Measurements from ENCODE around the gene RCAN2. TPM values are rescaled to one million over a fixed set of nuclear protein-coding genes. Genes with fewer than 3 reads are reported as not detected.

The RCAN2 gene
- total and polyA plus RNA-seq, 9 of the 15 experiments (the other 6 are each of a cell fraction or from before 2014, with no cell fraction given), result 0.04 TPM; not detected in 8

DNA sequence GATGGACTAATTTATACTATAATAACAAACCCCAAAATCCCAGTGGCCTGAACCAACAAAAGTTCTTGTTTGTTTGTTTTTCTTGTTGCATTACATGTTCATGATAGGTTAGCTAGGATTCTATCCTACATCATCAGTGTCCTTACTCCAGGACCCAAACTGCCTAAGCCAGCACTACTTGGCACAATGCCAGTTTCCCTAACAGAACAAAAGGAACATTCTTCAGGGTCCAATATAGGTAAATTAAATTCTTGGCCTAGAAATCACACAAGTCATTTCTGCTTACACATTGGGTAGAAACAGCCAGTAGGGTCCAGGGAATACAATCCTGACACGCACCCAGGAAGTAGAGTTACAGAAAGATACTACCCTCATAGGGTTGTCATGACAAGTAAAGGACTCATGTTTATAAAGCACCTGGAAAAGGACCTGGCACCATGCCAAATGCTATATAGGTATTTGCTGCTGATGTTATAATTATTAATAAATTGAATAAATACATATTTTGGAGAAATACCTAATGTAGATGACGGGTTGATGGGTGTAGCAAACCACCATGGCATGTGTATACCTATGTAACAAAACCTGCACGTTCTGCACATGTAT is 38.8 kb downstream of the RCAN2 start (continued):
- TF ChIP-seq, protein P1, sequence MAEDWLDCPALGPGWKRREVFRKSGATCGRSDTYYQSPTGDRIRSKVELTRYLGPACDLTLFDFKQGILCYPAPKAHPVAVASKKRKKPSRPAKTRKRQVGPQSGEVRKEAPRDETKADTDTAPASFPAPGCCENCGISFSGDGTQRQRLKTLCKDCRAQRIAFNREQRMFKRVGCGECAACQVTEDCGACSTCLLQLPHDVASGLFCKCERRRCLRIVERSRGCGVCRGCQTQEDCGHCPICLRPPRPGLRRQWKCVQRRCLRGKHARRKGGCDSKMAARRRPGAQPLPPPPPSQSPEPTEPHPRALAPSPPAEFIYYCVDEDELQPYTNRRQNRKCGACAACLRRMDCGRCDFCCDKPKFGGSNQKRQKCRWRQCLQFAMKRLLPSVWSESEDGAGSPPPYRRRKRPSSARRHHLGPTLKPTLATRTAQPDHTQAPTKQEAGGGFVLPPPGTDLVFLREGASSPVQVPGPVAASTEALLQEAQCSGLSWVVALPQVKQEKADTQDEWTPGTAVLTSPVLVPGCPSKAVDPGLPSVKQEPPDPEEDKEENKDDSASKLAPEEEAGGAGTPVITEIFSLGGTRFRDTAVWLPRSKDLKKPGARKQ (CRISPR knock-in tag; IDR thresholded peaks at IDR 0.05), result no peak
- no peak for TF ChIP-seq CBX8 (IDR thresholded peaks at IDR 0.05; ENCODE audit: borderline replicate concordance, extremely low read depth, low read depth, low read length, poor library complexity, severe bottlenecking)
- TF ChIP-seq NR2F6 (CRISPR knock-in tag; IDR thresholded peaks at IDR 0.05), result no peak
- no peak for TF ChIP-seq RBM17 (IDR thresholded peaks at IDR 0.05; ENCODE audit: borderline replicate concordance, low read depth, low read length)

DNA sequence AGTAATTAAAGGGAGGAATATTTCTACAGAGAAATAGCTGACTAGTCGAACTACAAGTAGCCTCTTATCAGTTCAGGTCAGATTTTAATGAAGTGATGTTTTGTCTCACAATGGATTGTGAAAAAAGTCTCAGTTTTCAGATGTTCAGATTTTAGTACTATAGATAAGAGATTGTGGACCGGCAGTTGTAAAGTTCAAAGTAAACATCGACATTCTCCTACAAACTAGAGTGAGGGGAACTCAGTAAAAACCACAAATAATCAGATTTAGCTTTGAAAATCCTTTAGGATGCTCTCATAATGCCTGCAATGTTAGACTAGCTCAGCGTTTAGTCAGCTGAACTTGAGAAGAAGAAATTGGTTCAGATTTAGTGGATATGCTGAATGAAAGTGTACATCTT is 39.9 kb downstream of the RCAN2 start:
- no peak overlapping the region for H2AFZ ChIP-seq (ENCODE audit: low read depth, low read length)
- H3K27ac ChIP-seq (ENCODE audit: extremely low read depth, low read depth, low read length), result no peak overlapping the region
- no peak overlapping the region for H3K4me3 ChIP-seq
- no peak overlapping the region for H3K9ac ChIP-seq (ENCODE audit: insufficient read depth in 1 of 2, low read depth in 2 of 2, low read length in 2 of 2)
- ATAC-seq, result no peak
- peak; percentile 31; the same call in 1 of the 2 replicates for TF ChIP-seq TAL1 (IDR thresholded peaks at IDR 0.05)
- no peak for TF ChIP-seq TEAD4 (IDR thresholded peaks at IDR 0.05; ENCODE audit: low read length)
- no peak for TF ChIP-seq TEAD4 (CRISPR knock-in tag; IDR thresholded peaks at IDR 0.05; ENCODE audit: borderline replicate concordance)
- no peak for TF ChIP-seq SMAD4 (CRISPR knock-in tag; conservative IDR thresholded peaks at IDR 0.05)
- no peak for TF ChIP-seq SNIP1 (IDR thresholded peaks at IDR 0.05; ENCODE audit: low read depth)
- peak; percentile 14; the same call in 1 of the 2 replicates for TF ChIP-seq SOX6 (IDR thresholded peaks at IDR 0.05)
- TF ChIP-seq CBX3 (IDR thresholded peaks at IDR 0.05; ENCODE audit: borderline replicate concordance in 1 of 2, low read length in 2 of 2), result no peak
- TF ChIP-seq SLC30A9 (CRISPR knock-in tag; IDR thresholded peaks at IDR 0.05), result no peak
- no peaks in the 10 kb centered on the region for H3K9me1 ChIP-seq (ENCODE audit: control insufficient read depth, insufficient read depth, low read length)
- 2% methylated on average over 4 of the region's 4 CpGs for WGBS (ENCODE audit: insufficient coverage, low coverage, missing lambda C conversion rate)
- in situ Hi-C loops (cut with MboI) (no loop called here), intact Hi-C loops (cut with micrococcal nuclease) (no loop called here)
- no peaks in the 10 kb centered on the region for H3K27me3 ChIP-seq (ENCODE audit: control insufficient read depth in 2 of 2, insufficient read depth in 2 of 2, low read length in 2 of 2)
- DNase-seq (ENCODE audit: extremely low read depth in 1 of 4, low spot score in 3 of 4), result no peak
- H3K36me3 ChIP-seq (ENCODE audit: control insufficient read depth, insufficient read depth, low read length), result no peaks in the 10 kb centered on the region
- BruUV-seq (replicated peaks), result no TSS peak
- H4K20me1 ChIP-seq (replicated peaks; ENCODE audit: control insufficient read depth, insufficient read depth, low read length), result no peaks in the 10 kb centered on the region
- H3K79me2 ChIP-seq (ENCODE audit: control insufficient read depth, insufficient read depth, low read length), result no peaks in the 10 kb centered on the region
- no peaks in the 10 kb centered on the region for H3K9me3 ChIP-seq (replicated peaks; ENCODE audit: control insufficient read depth, insufficient read depth, low read depth, low read length)
- no peak for FAIRE-seq
- H3K4me2 ChIP-seq (ENCODE audit: insufficient read depth, low read length), result no peak overlapping the region
- ChIA-PET POLR2A (no interaction called here), CTCF (ENCODE audit: low intra/inter-chr PET ratio) (no interaction called here)
- H3K4me1 ChIP-seq (replicated peaks in 1 of 2; ENCODE audit: control insufficient read depth in 2 of 2, insufficient read depth in 2 of 2, low read length in 2 of 2), result no peaks in the 10 kb centered on the region

All from K562 (cell line).